Stomach (tissue), 9 donors: ENCODE results near the gene RAPGEF3. TPM values are rescaled to one million over a fixed set of nuclear protein-coding genes. Genes with fewer than 3 reads are reported as not detected.

ENCODE experiments used
- DNase-seq, 2 donors: peaks; one replicate each; pipeline versions ENCODE4 v3.0.0 to v3.0.0-alpha.2; 2013 to 2019
- H3K27ac ChIP-seq, 5 donors: fragments of 200-600 bp in 4 of 5; sonication (generic) in 4 of 5; one replicate each; pipeline ENCODE4 v1.5.1; 2013 to 2019; ENCODE audit warnings: mild to moderate bottlenecking in 1 of 5, moderate library complexity in 1 of 5
- H3K27me3 ChIP-seq, 3 donors: fragments of 200-600 bp; sonication (generic); one replicate each; pipeline ENCODE4 v1.5.1; 2017 to 2019; ENCODE audit warnings: mixed run types in 1 of 3
- H3K36me3 ChIP-seq, 4 donors: fragments of 200-600 bp; sonication (generic); 1 replicate in 3 of 4; 2 replicates in 1 of 4; pipeline ENCODE4 v1.5.1; 2016 to 2019
- H3K4me1 ChIP-seq, 4 donors: fragments of 200-600 bp; sonication (generic); one replicate each; pipeline ENCODE4 v1.5.1; 2016 to 2019
- H3K4me3 ChIP-seq, 4 donors: fragments of 200-600 bp; sonication (generic) in 3 of 4; one replicate each; pipeline ENCODE4 v1.5.1; 2016 to 2019; ENCODE audit warnings: mild to moderate bottlenecking in 1 of 4
- H3K9me3 ChIP-seq, 4 donors: fragments of 200-600 bp; sonication (generic); one replicate each; pipeline ENCODE4 v1.5.1; 2016 to 2019
- CTCF ChIP-seq, 7 experiments: fragments of 450-650 bp in 4 of 7; fragments of 200-600 bp in 3 of 7; sonication (generic) in 3 of 7; IDR thresholded peaks; one replicate each; pipeline ENCODE4 v1.5.1; 2016 to 2019; ENCODE audit warnings: antibody characterized with exemption in 7 of 7, control low read depth in 2 of 7, mild to moderate bottlenecking in 1 of 7
- EP300 ChIP-seq: sonication (generic); formaldehyde crosslinking; IDR thresholded peaks from one replicate; pipeline ENCODE4 v1.6.1; 2017; ENCODE audit warnings: antibody characterized with exemption
- POLR2A ChIP-seq, 4 donors: fragments of 450-650 bp; IDR thresholded peaks; one replicate each; pipeline ENCODE4 v1.6.1; 2016; ENCODE audit warnings: antibody characterized with exemption in 4 of 4, control low read depth in 2 of 4, mild to moderate bottlenecking in 1 of 4, moderate library complexity in 1 of 4
- POLR2AphosphoS5 ChIP-seq, 3 donors: sonication (generic); formaldehyde crosslinking; IDR thresholded peaks; one replicate each; pipeline ENCODE4 v1.6.1; 2016; ENCODE audit warnings: antibody characterized with exemption in 3 of 3
- WGBS, 5 donors: extraction: QIAGEN DNeasy Blood & Tissue Kit in 3 of 5; methylation state at CpG; one replicate each; pipeline versions ENCODE4 v1.1.5 to v1.1.7; 2013 to 2018; 5-methylcytosine and 5-hydroxymethylcytosine counted together
- intact Hi-C: fragments of 100-400 bp; cut with DNase I; formaldehyde crosslinking; loops from one replicate; pipeline ENCODE4 v1.15.1; 2023; ENCODE audit warnings: low total_unique reads
- polyA plus RNA-seq, 3 donors: library from polyadenylated mRNA; stranded (reverse); fragments of 200-250 nt; gene quantifications; one replicate each; pipeline ENCODE4 v1.2.3, GENCODE V29; 2013
- total RNA-seq, 5 donors: library from RNA; depleted of rRNA; stranded (reverse); fragments of >200 nt; gene quantifications; one replicate each; pipeline versions ENCODE4 v1.1.0 to v1.2.3, GENCODE V29; 2014 to 2016
- donor health status: healthy with polysubstance abuse.
- donor health status: Bipolar disorder and iron deficiency.
- donor health status: healthy.

RAPGEF3 gene
- total and polyA plus RNA-seq, 8 donors, result 15.9 to 114 (median 23.9) TPM

- peak overlapping the region; percentile 76 to 88 (median 81) for H3K27ac ChIP-seq
- DNase-seq, result peak; percentile 86 to 93
- no peak for TF ChIP-seq POLR2A (IDR thresholded peaks at IDR 0.05)
- no peak for TF ChIP-seq EP300
- peak in 2 of 3 donors; percentile 46 to 67 for TF ChIP-seq POLR2AphosphoS5 (IDR thresholded peaks at IDR 0.05)
- intact Hi-C loops, result no loop called here
- 25 to 57% (median 33%) methylated on average over 2 to 3 of the region's 3 CpGs for WGBS, 5 donors
- H3K36me3 ChIP-seq, result peaks cover under 1 to 15% (median 14%) of the 10 kb centered on the region in 4 donors
- peaks cover 65 to 80% (median 77%) of the 10 kb centered on the region in 4 donors for H3K4me1 ChIP-seq
- H3K4me3 ChIP-seq, result peak overlapping the region in 1 of 4 donors; percentile 75
- H3K9me3 ChIP-seq, result no peaks in the 10 kb centered on the region
- no peaks in the 10 kb centered on the region for H3K27me3 ChIP-seq
These were observed 3.8 kb downstream of the RAPGEF3 start for GRCh38 chr12:47754881-47755280.

- Histone ChIP-seq H3K4me1 (peaks cover 58 to 72% (median 69%) of the 10 kb centered on the region in 4 donors), H3K36me3 (peaks cover 4 to 23% (median 21%) of the 10 kb centered on the region in 4 donors), H3K9me3 (no peaks in the 10 kb centered on the region), H3K27ac (peak overlapping the region; percentile 59 to 88 (median 77)), H3K4me3 (peak overlapping the region in 1 of 4 donors; percentile 75), H3K27me3 (no peaks in the 10 kb centered on the region)
- DNase-seq, result no peak
- 62 to 78% (median 74%) methylated on average over 4 of the region's 4 CpGs for WGBS, 5 donors
- TF ChIP-seq EP300 (no peak), CTCF (IDR thresholded peaks at IDR 0.05) (no peak), POLR2A (IDR thresholded peaks at IDR 0.05) (no peak), POLR2AphosphoS5 (IDR thresholded peaks at IDR 0.05) (no peak)
- intact Hi-C loops, result no loop called here
These were observed 4.6 kb downstream of the RAPGEF3 start for GRCh38 chr12:47754126-47754525.

- intact Hi-C loops, result no loop called here
- Histone ChIP-seq H3K4me3 (no peak overlapping the region), H3K36me3 (peaks cover 4 to 31% (median 28%) of the 10 kb centered on the region in 4 donors), H3K27me3 (no peaks in the 10 kb centered on the region), H3K4me1 (peaks cover 54 to 65% (median 63%) of the 10 kb centered on the region in 4 donors), H3K9me3 (no peaks in the 10 kb centered on the region), H3K27ac (peak overlapping the region; percentile 76 to 88 (median 82))
- TF ChIP-seq POLR2AphosphoS5 (IDR thresholded peaks at IDR 0.05) (peak in 2 of 3 donors; percentile 10 to 40), CTCF (IDR thresholded peaks at IDR 0.05) (no peak)
- peak; percentile 73 to 89 for DNase-seq
- WGBS, 5 donors, result 41 to 52% (median 46%) methylated on average over 10 to 11 of the region's 11 CpGs
These were observed 5.4 kb downstream of the RAPGEF3 start for GRCh38 chr12:47753021-47754001.

GRCh38 chr12:47752552-47752951 lies 6.1 kb downstream of the RAPGEF3 start:
- no peak for TF ChIP-seq POLR2A (IDR thresholded peaks at IDR 0.05)
- TF ChIP-seq CTCF (IDR thresholded peaks at IDR 0.05), result no peak
- TF ChIP-seq EP300, result no peak
- no peak for TF ChIP-seq POLR2AphosphoS5 (IDR thresholded peaks at IDR 0.05)
- Histone ChIP-seq H3K27me3 (no peaks in the 10 kb centered on the region), H3K36me3 (peaks cover 4 to 38% (median 36%) of the 10 kb centered on the region in 4 donors), H3K9me3 (no peaks in the 10 kb centered on the region), H3K4me1 (peaks cover 46 to 58% (median 56%) of the 10 kb centered on the region in 4 donors), H3K27ac (peak overlapping the region; percentile 5 to 88 (median 77)), H3K4me3 (no peak overlapping the region)
- no peak for DNase-seq
- WGBS, 5 donors, result 59 to 71% (median 64%) methylated on average over 5 to 7 of the region's 7 CpGs
- intact Hi-C loops, result no loop called here
